Caco-2 (cell line): ENCODE results near the gene KIAA0825. TPM values are rescaled to one million over a fixed set of nuclear protein-coding genes. Genes with fewer than 3 reads are reported as not detected.

Source experiments
- BruUV-seq: library from RNA; stranded (reverse); fragments of 400-500 nt; replicated peaks from 2 replicates; lab custom pipeline; 2021; lab: Mats Ljungman, UMichigan
- CTCF ChIA-PET: fragments of 300-600 bp; sonication (Branson Sonifier 250); formaldehyde crosslinking; loops from one replicate; lab custom pipeline; 2022; ENCODE audit warnings: antibody characterized with exemption; lab: Charles Lee
- POLR2A ChIA-PET: fragments of 300-600 bp; sonication (Branson Sonifier 250); formaldehyde crosslinking; loops from one replicate; lab custom pipeline; 2022; ENCODE audit warnings: antibody characterized with exemption; lab: Charles Lee
- DNase-seq, 2 experiments: peaks; one replicate each; pipeline versions ENCODE4 v3.0.0 to v3.0.0-alpha.2; 2020 to 2022
- H3K27me3 ChIP-seq: replicated peaks from 2 replicates; pipeline ENCODE4 v1.6.0; 2011; ENCODE audit warnings: low read length; ENCODE audit not compliant: control insufficient read depth, insufficient read depth
- H3K36me3 ChIP-seq: 2 replicates; pipeline ENCODE4 v1.5.1; 2011; ENCODE audit warnings: low read length; ENCODE audit not compliant: control insufficient read depth, insufficient read depth
- H3K4me1 ChIP-seq: fragments of 250-450 bp; sonication (Bioruptor Pico); 2 replicates; pipeline ENCODE4 v1.5.1; 2020; ENCODE audit warnings: mild to moderate bottlenecking
- H3K4me3 ChIP-seq: 2 replicates; pipeline ENCODE4 v1.5.1; 2011; ENCODE audit warnings: low read depth, mild to moderate bottlenecking, control low read depth, low read length
- H3K9me3 ChIP-seq: fragments of 250-450 bp; sonication (Bioruptor Pico); 2 replicates; pipeline ENCODE4 v1.5.1; 2020; ENCODE audit warnings: mild to moderate bottlenecking, moderate library complexity
- H3K27ac Mint-ChIP-seq: one replicate; pipeline ENCODE4 v1.8.0; 2022; ENCODE audit warnings: mixed read lengths; ENCODE audit not compliant: unreplicated experiment
- H3K27me3 Mint-ChIP-seq: one replicate; pipeline ENCODE4 v1.8.0; 2022; ENCODE audit warnings: mixed read lengths; ENCODE audit not compliant: insufficient read depth, unreplicated experiment
- H3K36me3 Mint-ChIP-seq: one replicate; pipeline ENCODE4 v1.8.0; 2022; ENCODE audit warnings: mild to moderate bottlenecking, mixed read lengths; ENCODE audit not compliant: insufficient read depth, unreplicated experiment
- H3K4me1 Mint-ChIP-seq: one replicate; pipeline ENCODE4 v1.8.0; 2022; ENCODE audit warnings: low read depth, mixed read lengths; ENCODE audit not compliant: unreplicated experiment
- H3K4me3 Mint-ChIP-seq: one replicate; pipeline ENCODE4 v1.8.0; 2022; ENCODE audit warnings: mild to moderate bottlenecking, moderate library complexity, mixed read lengths; ENCODE audit not compliant: unreplicated experiment
- H3K9me3 Mint-ChIP-seq: one replicate; pipeline ENCODE4 v1.8.0; 2022; ENCODE audit warnings: mixed read lengths; ENCODE audit not compliant: unreplicated experiment
- intact Hi-C: fragments of 100-400 bp; cut with micrococcal nuclease; formaldehyde crosslinking; loops from one replicate; pipeline ENCODE4 v1.10.0; 2022; ENCODE audit not compliant: unreplicated experiment
- total RNA-seq: library from RNA; stranded (reverse); gene quantifications from 2 replicates; pipeline ENCODE4 v1.2.3, GENCODE V29; 2022
- TF ChIP-seq, protein P1 (sequence below), 2 experiments: fragments of 200-600 bp in 1 of 2; IDR thresholded peaks; 1 replicate in 1 of 2; 2 replicates in 1 of 2; pipeline versions ENCODE4 v1.5.1 to v1.8.0; 2011 to 2022; ENCODE audit warnings: antibody characterized with exemption in 1 of 2, control low read depth in 1 of 2, inconsistent platforms in 1 of 2, low read depth in 1 of 2, low read length in 1 of 2, mild to moderate bottlenecking in 1 of 2, moderate library complexity in 1 of 2; ENCODE audit not compliant: insufficient read depth in 1 of 2, severe bottlenecking in 1 of 2, unreplicated experiment in 1 of 2

The KIAA0825 gene
- total RNA-seq, 1 experiment from 2014 or later: 0.50 TPM

DNA sequence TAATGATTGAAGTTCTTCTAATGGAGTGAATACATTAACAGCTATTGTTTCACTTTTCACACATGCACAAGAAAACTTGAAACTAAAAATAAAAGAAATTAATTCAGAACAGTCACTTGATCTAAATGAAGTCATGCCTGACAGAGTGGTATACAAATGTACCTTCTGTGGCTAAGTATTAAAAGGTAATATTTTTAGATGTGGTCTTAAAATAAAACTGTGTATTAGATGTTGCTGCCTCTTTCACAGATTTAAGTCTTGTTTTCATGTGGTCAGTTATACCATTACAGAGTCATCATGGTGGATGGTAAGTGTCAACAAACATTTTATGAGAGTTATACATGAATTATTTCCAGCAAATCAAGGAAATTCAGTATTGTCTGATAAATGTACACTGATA lies 47.0 kb downstream of the KIAA0825 start:
- H3K4me3 ChIP-seq: no peak overlapping the region
- intact Hi-C loops: no loop called here
- no peaks in the 10 kb centered on the region for H3K36me3 ChIP-seq
- Mint-ChIP-seq H3K4me1 (no peaks in the 10 kb centered on the region), H3K36me3 (no peaks in the 10 kb centered on the region), H3K4me3 (no peak overlapping the region), H3K27ac (no peak overlapping the region), H3K27me3 (no peaks in the 10 kb centered on the region), H3K9me3 (no peaks in the 10 kb centered on the region)
- no peak for DNase-seq
- H3K27me3 ChIP-seq: no peaks in the 10 kb centered on the region
- no TSS peak for BruUV-seq
- ChIA-PET POLR2A (no interaction called here), CTCF (no interaction called here)
- TF ChIP-seq, protein P1, sequence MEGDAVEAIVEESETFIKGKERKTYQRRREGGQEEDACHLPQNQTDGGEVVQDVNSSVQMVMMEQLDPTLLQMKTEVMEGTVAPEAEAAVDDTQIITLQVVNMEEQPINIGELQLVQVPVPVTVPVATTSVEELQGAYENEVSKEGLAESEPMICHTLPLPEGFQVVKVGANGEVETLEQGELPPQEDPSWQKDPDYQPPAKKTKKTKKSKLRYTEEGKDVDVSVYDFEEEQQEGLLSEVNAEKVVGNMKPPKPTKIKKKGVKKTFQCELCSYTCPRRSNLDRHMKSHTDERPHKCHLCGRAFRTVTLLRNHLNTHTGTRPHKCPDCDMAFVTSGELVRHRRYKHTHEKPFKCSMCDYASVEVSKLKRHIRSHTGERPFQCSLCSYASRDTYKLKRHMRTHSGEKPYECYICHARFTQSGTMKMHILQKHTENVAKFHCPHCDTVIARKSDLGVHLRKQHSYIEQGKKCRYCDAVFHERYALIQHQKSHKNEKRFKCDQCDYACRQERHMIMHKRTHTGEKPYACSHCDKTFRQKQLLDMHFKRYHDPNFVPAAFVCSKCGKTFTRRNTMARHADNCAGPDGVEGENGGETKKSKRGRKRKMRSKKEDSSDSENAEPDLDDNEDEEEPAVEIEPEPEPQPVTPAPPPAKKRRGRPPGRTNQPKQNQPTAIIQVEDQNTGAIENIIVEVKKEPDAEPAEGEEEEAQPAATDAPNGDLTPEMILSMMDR (IDR thresholded peaks at IDR 0.05; ENCODE audit: insufficient read depth in 1 of 2, low read depth in 1 of 2, low read length in 1 of 2, severe bottlenecking in 1 of 2, unreplicated experiment in 1 of 2): no peak
- no peaks in the 10 kb centered on the region for H3K4me1 ChIP-seq
- no peaks in the 10 kb centered on the region for H3K9me3 ChIP-seq

DNA sequence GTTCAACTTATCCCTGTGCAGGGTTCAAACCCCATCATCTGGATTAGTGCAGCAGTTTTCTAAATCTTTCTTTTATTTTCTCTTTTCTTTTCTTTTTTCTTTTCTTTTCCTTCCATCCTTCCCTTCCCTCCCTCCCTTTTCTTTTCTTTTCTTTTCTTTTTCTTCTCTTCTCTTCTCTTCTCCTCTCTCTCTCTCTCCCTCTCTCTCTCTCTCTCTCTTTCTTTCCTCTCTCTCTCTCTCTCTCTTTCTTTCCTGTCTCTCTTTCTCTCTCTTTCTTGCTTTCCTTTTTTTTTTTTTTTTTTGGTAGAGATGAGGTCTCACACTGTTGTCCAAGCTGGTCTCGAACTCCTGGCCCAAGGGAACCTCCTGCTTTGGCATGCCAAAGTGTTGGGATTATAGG lies 53.6 kb downstream of the KIAA0825 start:
- Mint-ChIP-seq H3K9me3 (no peaks in the 10 kb centered on the region), H3K4me1 (no peaks in the 10 kb centered on the region), H3K36me3 (no peaks in the 10 kb centered on the region), H3K27me3 (no peaks in the 10 kb centered on the region), H3K4me3 (no peak overlapping the region), H3K27ac (no peak overlapping the region)
- TF ChIP-seq, protein P1 (IDR thresholded peaks at IDR 0.05; ENCODE audit: insufficient read depth in 1 of 2, low read depth in 1 of 2, low read length in 1 of 2, severe bottlenecking in 1 of 2, unreplicated experiment in 1 of 2): no peak
- ChIA-PET CTCF (no interaction called here), POLR2A (no interaction called here)
- BruUV-seq: no TSS peak
- H3K27me3 ChIP-seq: no peaks in the 10 kb centered on the region
- no peak overlapping the region for H3K4me3 ChIP-seq
- intact Hi-C loops: no loop called here
- H3K4me1 ChIP-seq: no peaks in the 10 kb centered on the region
- no peak for DNase-seq
- no peaks in the 10 kb centered on the region for H3K9me3 ChIP-seq
- H3K36me3 ChIP-seq: no peaks in the 10 kb centered on the region

DNA sequence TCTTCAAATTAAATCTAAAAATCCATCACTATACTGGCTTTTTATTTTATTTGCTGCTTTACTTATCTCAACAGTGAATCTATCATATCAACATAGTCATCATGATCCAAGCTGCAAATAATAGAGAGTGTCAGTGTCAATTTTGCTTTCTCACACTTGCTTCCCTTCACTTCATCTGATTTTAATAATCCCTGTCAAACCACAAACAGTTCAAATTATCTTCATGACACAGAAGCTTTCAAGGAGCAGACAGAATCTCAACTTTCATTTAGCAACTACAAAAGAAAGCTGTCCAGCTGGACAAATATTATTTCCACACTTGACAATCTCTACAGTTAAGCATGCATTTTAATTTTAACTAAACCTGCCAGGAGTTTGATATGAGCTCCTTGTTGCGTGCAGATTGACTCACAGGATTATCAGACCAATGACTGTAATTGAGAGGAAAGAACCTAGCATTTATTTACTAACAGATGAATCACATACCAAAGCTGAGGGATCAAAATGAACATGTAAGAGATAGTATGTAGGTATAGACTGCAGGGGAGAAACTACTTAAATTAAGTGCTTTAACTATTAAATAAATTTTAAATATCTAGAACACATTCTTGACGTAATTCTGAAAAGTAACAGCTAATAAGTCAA lies 56.0 kb downstream of the KIAA0825 start:
- TF ChIP-seq, protein P1 (IDR thresholded peaks at IDR 0.05; ENCODE audit: insufficient read depth in 1 of 2, low read depth in 1 of 2, low read length in 1 of 2, severe bottlenecking in 1 of 2, unreplicated experiment in 1 of 2): no peak

More for the DNA sequence above, 56.0 kb downstream of the KIAA0825 start:
- no peaks in the 10 kb centered on the region for H3K9me3 Mint-ChIP-seq
- no peak overlapping the region for H3K27ac Mint-ChIP-seq
- DNase-seq: no peak
- no peaks in the 10 kb centered on the region for H3K9me3 ChIP-seq
- H3K4me3 ChIP-seq: no peak overlapping the region
- no peaks in the 10 kb centered on the region for H3K27me3 ChIP-seq
- ChIA-PET CTCF (no interaction called here), POLR2A (no interaction called here)
- intact Hi-C loops: no loop called here
- no TSS peak for BruUV-seq
- H3K36me3 ChIP-seq: no peaks in the 10 kb centered on the region
- no peaks in the 10 kb centered on the region for H3K4me1 ChIP-seq
- H3K27me3 Mint-ChIP-seq: peaks cover 3% of the 10 kb centered on the region
- H3K4me1 Mint-ChIP-seq: no peaks in the 10 kb centered on the region
- H3K36me3 Mint-ChIP-seq: no peaks in the 10 kb centered on the region
- H3K4me3 Mint-ChIP-seq: no peak overlapping the region
